Loucy (cell line): ENCODE data around the gene MAGEA6.

Source experiments
- H2AFZ ChIP-seq: fragments of 200-600 bp; sonication (generic); 2 replicates; pipeline ENCODE4 v1.6.0; 2016; ENCODE audit warnings: antibody characterized with exemption, mild to moderate bottlenecking, low read length, moderate library complexity
- H3F3A ChIP-seq: fragments of 200-600 bp; 2 replicates; pipeline ENCODE4 v1.6.0; 2016; ENCODE audit warnings: antibody characterized with exemption, low read depth, mild to moderate bottlenecking
- H3K27me3 ChIP-seq: fragments of 200-600 bp; sonication (generic); 2 replicates; pipeline ENCODE4 v1.6.1; 2014; ENCODE audit warnings: low read length, mild to moderate bottlenecking; ENCODE audit not compliant: insufficient read depth, poor library complexity, severe bottlenecking
- H3K36me3 ChIP-seq: fragments of 200-600 bp; sonication (generic); 2 replicates; pipeline ENCODE4 v1.6.1; 2016; ENCODE audit warnings: low read length; ENCODE audit not compliant: insufficient read depth
- H3K4me1 ChIP-seq: fragments of 200-600 bp; sonication (generic); 2 replicates; pipeline ENCODE4 v1.5.1; 2014; ENCODE audit warnings: low read length, mild to moderate bottlenecking; ENCODE audit not compliant: insufficient read depth, poor library complexity, severe bottlenecking
- H3K4me2 ChIP-seq: fragments of 200-600 bp; sonication (generic); 2 replicates; pipeline ENCODE4 v1.6.0; 2014; ENCODE audit warnings: antibody characterized with exemption, low read length, low read depth, mild to moderate bottlenecking; ENCODE audit not compliant: poor library complexity, severe bottlenecking
- H3K4me3 ChIP-seq: fragments of 200-600 bp; sonication (generic); 2 replicates; pipeline ENCODE4 v1.5.1; 2014; ENCODE audit warnings: low read length, mild to moderate bottlenecking, mixed read lengths; ENCODE audit not compliant: poor library complexity, severe bottlenecking
- H3K79me2 ChIP-seq: fragments of 200-600 bp; sonication (generic); 2 replicates; pipeline ENCODE4 v1.6.1; 2014; ENCODE audit warnings: low read length; ENCODE audit not compliant: insufficient read depth
- H3K9ac ChIP-seq: fragments of 200-600 bp; sonication (generic); 2 replicates; pipeline ENCODE4 v1.6.0; 2014; ENCODE audit warnings: mild to moderate bottlenecking, low read depth, low read length, moderate library complexity; ENCODE audit not compliant: poor library complexity, severe bottlenecking
- H3K9me2 ChIP-seq: fragments of 200-600 bp; sonication (generic); replicated peaks from 2 replicates; pipeline ENCODE4 v1.6.1; 2016; ENCODE audit warnings: low read depth, low read length, mixed read lengths
- H3K9me3 ChIP-seq: fragments of 200-600 bp; sonication (generic); 2 replicates; pipeline ENCODE4 v1.6.1; 2014; ENCODE audit warnings: mild to moderate bottlenecking, antibody characterized with exemption, low read length, low read depth; ENCODE audit not compliant: insufficient read depth
- H4K20me1 ChIP-seq: fragments of 200-600 bp; sonication (generic); 2 replicates; pipeline ENCODE4 v1.6.0; 2014; ENCODE audit warnings: antibody characterized with exemption, low read length, mild to moderate bottlenecking; ENCODE audit not compliant: insufficient read depth, poor library complexity, severe bottlenecking
- EZH2phosphoT487 ChIP-seq: fragments of 200-600 bp; IDR thresholded peaks from 2 replicates; pipeline ENCODE4 v1.6.1; 2018; ENCODE audit warnings: antibody characterized with exemption, mild to moderate bottlenecking, moderate library complexity, borderline replicate concordance
- TF ChIP-seq, protein P1 (sequence below): fragments of 200-600 bp; sonication (generic); conservative IDR thresholded peaks from 2 replicates; pipeline ENCODE4 v1.5.1; 2014; ENCODE audit warnings: mild to moderate bottlenecking, antibody characterized with exemption, low read length

MAGEA6 gene

DNA sequence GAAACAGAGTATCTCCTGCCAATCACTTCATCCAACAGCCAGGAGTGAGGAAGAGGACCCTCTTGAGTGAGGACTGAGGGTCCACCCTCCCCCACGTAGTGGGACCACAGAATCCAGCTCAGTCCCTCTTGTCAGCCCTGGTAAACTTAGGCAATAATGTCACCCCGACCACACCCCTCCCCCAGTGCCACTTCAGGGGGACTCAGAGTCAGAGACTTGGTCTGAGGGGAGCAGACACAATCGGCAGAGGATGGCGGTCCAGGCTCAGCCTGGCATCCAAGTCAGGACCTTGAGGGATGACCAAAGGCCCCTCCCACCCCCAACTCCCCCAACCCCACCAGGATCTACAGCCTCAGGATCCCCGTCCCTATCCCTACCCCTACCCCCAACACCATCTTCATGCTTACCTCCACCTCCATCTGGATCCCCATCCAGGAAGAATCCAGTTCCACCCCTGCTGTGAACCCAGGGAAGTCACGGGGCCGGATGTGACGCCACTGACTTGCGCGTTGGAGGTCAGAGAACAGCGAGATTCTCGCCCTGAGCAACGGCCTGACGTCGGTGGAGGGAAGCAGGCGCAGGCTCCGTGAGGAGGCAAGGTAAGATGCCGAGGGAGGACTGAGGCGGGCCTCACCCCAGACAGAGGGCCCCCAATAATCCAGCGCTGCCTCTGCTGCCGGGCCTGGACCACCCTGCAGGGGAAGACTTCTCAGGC is 36.1 kb downstream of the MAGEA6 start, which contains the start of the genes CSAG1 and MAGEA12:
Gene CSAG1 (minus strand): TSS at position 461 of the 715 bp plus-strand sequence. CDS start 1,261 bp downstream, outside the sequence.
Gene MAGEA12 (plus strand): TSS at position 497 of the 715 bp plus-strand sequence. CDS start 2,405 bp downstream, outside the sequence.
- no peaks in the 10 kb centered on the region for H3K36me3 ChIP-seq
- H2AFZ ChIP-seq = no peak within 1 kb of the TSS
- H3K9ac ChIP-seq = no peak within 1 kb of the TSS
- no peaks in the 10 kb centered on the region for H3K79me2 ChIP-seq
- H3K9me2 ChIP-seq = no peaks in the 10 kb centered on the region
- H3F3A ChIP-seq = no peaks in the 10 kb centered on the region
- no peak for TF ChIP-seq EZH2phosphoT487
- TF ChIP-seq, protein P1, sequence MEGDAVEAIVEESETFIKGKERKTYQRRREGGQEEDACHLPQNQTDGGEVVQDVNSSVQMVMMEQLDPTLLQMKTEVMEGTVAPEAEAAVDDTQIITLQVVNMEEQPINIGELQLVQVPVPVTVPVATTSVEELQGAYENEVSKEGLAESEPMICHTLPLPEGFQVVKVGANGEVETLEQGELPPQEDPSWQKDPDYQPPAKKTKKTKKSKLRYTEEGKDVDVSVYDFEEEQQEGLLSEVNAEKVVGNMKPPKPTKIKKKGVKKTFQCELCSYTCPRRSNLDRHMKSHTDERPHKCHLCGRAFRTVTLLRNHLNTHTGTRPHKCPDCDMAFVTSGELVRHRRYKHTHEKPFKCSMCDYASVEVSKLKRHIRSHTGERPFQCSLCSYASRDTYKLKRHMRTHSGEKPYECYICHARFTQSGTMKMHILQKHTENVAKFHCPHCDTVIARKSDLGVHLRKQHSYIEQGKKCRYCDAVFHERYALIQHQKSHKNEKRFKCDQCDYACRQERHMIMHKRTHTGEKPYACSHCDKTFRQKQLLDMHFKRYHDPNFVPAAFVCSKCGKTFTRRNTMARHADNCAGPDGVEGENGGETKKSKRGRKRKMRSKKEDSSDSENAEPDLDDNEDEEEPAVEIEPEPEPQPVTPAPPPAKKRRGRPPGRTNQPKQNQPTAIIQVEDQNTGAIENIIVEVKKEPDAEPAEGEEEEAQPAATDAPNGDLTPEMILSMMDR = no peak
- no peaks in the 10 kb centered on the region for H4K20me1 ChIP-seq
- H3K4me2 ChIP-seq = no peak within 1 kb of the TSS
- H3K9me3 ChIP-seq = no peaks in the 10 kb centered on the region
- H3K4me1 ChIP-seq = no peaks in the 10 kb centered on the region
- no peaks in the 10 kb centered on the region for H3K27me3 ChIP-seq
- no peak within 1 kb of the TSS for H3K4me3 ChIP-seq

GRCh38 chrX:152725409-152725808 is 44.1 kb downstream of the MAGEA6 start:
- Histone ChIP-seq H3K36me3 (no peaks in the 10 kb centered on the region), H3K27me3 (no peaks in the 10 kb centered on the region), H3K4me1 (no peaks in the 10 kb centered on the region), H3F3A (no peaks in the 10 kb centered on the region), H4K20me1 (no peaks in the 10 kb centered on the region), H3K9me2 (no peaks in the 10 kb centered on the region), H3K4me2 (no peak overlapping the region), H3K4me3 (no peak overlapping the region), H3K9ac (no peak overlapping the region), H3K79me2 (no peaks in the 10 kb centered on the region), H2AFZ (no peak overlapping the region), H3K9me3 (no peaks in the 10 kb centered on the region)
- TF ChIP-seq, protein P1 = no peak
- no peak for TF ChIP-seq EZH2phosphoT487
